ENCODE data around the gene ATF1.

The ATF1 gene

DNA sequence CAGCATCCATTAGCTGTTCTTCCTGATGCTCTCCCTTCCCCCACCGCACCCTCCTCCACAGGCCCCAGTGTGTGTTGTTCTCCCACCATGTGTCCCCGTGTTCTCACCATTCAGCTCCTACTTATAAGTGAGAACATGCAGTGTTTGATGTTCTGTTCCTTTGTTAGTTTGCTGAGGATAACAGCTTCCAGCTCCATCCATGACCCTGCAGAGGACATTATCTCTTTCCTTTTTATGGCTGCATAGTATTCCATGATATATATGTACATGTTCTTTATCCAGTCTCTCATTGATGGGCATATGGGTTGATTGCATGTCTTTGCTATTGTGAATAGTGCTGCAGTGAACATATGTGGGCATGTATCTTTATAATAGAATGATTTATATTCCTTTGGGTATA lies 9.0 kb downstream of the ATF1 start:
- TF ChIP-seq, protein P1, sequence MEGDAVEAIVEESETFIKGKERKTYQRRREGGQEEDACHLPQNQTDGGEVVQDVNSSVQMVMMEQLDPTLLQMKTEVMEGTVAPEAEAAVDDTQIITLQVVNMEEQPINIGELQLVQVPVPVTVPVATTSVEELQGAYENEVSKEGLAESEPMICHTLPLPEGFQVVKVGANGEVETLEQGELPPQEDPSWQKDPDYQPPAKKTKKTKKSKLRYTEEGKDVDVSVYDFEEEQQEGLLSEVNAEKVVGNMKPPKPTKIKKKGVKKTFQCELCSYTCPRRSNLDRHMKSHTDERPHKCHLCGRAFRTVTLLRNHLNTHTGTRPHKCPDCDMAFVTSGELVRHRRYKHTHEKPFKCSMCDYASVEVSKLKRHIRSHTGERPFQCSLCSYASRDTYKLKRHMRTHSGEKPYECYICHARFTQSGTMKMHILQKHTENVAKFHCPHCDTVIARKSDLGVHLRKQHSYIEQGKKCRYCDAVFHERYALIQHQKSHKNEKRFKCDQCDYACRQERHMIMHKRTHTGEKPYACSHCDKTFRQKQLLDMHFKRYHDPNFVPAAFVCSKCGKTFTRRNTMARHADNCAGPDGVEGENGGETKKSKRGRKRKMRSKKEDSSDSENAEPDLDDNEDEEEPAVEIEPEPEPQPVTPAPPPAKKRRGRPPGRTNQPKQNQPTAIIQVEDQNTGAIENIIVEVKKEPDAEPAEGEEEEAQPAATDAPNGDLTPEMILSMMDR (conservative IDR thresholded peaks at IDR 0.05): no peak
- no peak for TF ChIP-seq ZFX (IDR thresholded peaks at IDR 0.05)
- H3K27ac ChIP-seq: no peak overlapping the region

DNA sequence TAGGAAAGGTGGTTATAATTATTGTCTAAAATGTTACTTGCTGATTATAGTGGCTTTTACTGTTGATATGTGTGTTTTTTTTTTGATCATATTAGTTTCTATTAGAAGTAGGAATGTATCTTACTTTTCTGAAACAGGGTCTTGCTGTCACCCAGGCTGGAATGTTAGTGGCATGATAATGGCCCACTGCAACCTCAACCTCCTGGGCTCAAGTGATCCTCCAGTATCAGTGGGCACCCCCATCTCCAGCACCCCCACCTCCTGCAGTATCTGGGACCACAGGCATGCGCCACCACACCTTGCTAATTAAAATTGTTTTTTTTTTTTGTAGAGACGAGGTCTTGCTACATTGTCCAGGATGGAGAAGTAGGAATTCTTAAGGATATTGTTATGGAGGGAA lies 11.3 kb downstream of the ATF1 start:
- TF ChIP-seq ZFX (IDR thresholded peaks at IDR 0.05): no peak
- TF ChIP-seq, protein P1 (conservative IDR thresholded peaks at IDR 0.05): no peak
- H3K27ac ChIP-seq: no peak overlapping the region

GRCh38 chr12:50776749-50777728 lies 13.1 kb downstream of the ATF1 start:
- TF ChIP-seq, protein P1 (conservative IDR thresholded peaks at IDR 0.05): no peak
- no peak for TF ChIP-seq ZFX (IDR thresholded peaks at IDR 0.05)
- H3K27ac ChIP-seq: no peak overlapping the region

DNA sequence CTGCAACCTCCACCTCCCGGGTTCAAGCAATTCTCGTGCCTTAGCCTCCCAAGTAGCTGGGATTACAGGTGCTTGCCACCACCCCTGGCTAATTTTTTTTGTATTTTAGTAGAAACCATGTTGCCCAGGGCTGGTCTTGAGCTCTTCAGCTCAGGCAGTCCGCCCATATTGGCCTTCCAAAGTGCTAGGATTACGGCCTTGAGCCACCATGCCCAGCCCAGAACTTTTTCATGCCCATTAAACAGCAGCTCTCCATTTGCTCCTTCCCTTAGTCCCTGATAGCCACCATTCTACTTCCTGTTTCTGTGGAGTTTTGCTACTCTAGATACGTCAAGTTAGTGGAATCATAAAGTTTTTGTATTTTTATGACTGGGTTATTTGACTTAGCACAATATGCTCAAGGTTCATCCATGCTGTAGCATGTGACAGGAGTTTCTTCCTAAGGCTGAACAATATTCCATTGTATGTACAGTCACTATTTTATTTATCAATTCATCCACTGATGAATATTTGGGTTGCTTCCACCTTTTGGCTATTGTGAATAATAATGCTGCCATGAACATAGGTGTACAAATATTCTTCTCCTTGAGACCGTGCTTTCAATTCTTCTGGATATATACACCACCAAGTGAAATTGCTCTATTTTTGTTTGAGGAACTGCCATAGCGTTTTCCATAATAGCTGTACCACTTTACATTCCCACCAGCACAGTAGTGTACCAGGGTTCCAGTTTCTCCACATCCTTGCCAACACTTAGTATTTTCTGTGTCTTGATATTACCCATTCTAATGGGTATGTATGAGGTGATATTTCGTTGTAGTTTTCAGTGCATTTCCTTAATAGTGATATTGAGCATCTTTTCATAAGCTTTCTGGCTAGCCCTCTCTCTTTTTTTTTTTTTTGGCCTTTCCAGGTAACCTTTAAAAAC lies 15.0 kb downstream of the ATF1 start:
- TF ChIP-seq, protein P1 (conservative IDR thresholded peaks at IDR 0.05): no peak
- TF ChIP-seq ZFX (IDR thresholded peaks at IDR 0.05): no peak
- H3K27ac ChIP-seq: no peak overlapping the region

DNA sequence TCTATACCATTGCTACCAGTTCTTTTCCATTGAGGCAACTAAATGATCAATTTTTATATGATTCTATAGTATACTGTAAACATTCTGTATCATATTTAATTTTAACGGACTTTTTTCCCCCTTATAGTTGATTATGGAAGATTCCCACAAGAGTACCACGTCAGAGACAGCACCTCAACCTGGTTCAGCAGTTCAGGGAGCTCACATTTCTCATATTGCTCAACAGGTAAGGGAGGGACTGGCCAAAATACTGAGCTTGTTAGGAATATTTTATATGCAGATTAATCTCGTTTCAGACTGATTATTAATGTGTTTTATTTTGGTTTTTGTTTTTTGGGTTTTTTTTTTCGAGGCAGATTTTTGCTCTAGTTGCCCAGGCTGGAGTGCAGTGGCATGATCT lies 16.1 kb downstream of the ATF1 start:
- H3K27ac ChIP-seq: no peak overlapping the region
- TF ChIP-seq ZFX (IDR thresholded peaks at IDR 0.05): no peak
- TF ChIP-seq, protein P1 (conservative IDR thresholded peaks at IDR 0.05): no peak

- no peak overlapping the region for H3K27ac ChIP-seq
- TF ChIP-seq, protein P1 (conservative IDR thresholded peaks at IDR 0.05): no peak
- TF ChIP-seq ZFX (IDR thresholded peaks at IDR 0.05): no peak
These were observed 20.6 kb downstream of the ATF1 start for GRCh38 chr12:50784501-50784900.

Data from C4-2B (cell line).